ENCODE data around the gene ATP5PO.
"Not testable (repeated sequence)": the region's sequence is repeated elsewhere in the genome, so short reads cannot be mapped to it uniquely, and the experiment has no call there.

Gene ATP5PO

GRCh38 chr21:33865996-33866575 lies 49.5 kb downstream of the ATP5PO start:
- DNase-seq, result no peak

GRCh38 chr21:33865176-33865575 lies 50.4 kb downstream of the ATP5PO start:
- DNase-seq, result no peak

GRCh38 chr21:33864150-33864549 lies 51.5 kb downstream of the ATP5PO start:
- no peak for DNase-seq

GRCh38 chr21:33863191-33863590 lies 52.4 kb downstream of the ATP5PO start:
- DNase-seq, result not testable (repeated sequence)

- no peak for DNase-seq
Observed at GRCh38 chr21:33861125-33861524, 54.5 kb downstream of the ATP5PO start.

GRCh38 chr21:33860332-33860879 lies 55.2 kb downstream of the ATP5PO start:
- DNase-seq, result no peak

GRCh38 chr21:33859373-33860102 lies 56.1 kb downstream of the ATP5PO start:
- DNase-seq, result no peak

- DNase-seq, result no peak
Observed at GRCh38 chr21:33858667-33859372, 56.8 kb downstream of the ATP5PO start.

- DNase-seq, result no peak
Observed at GRCh38 chr21:33857846-33858666, 57.5 kb downstream of the ATP5PO start.

GRCh38 chr21:33856893-33857527 lies 58.6 kb downstream of the ATP5PO start:
- DNase-seq, result no peak

GRCh38 chr21:33855190-33855589 lies 60.4 kb downstream of the ATP5PO start:
- no peak for DNase-seq

- no peak for DNase-seq
Observed at GRCh38 chr21:33854604-33855003, 61.0 kb downstream of the ATP5PO start.
